NB4 (cell line): Measurements from ENCODE around the gene IPPK.
A peak's percentile ranks its signal among the peaks of the same experiment; 100 is the strongest.

Experiments
- DNase-seq: peaks from one replicate; pipeline ENCODE4 v3.0.0; 2010; ENCODE audit warnings: low read depth
- H3K4me3 ChIP-seq: one replicate; pipeline ENCODE4 v1.5.1; 2011; ENCODE audit warnings: mild to moderate bottlenecking, low read depth, low read length, moderate library complexity
- CTCF ChIP-seq: IDR thresholded peaks from one replicate; pipeline ENCODE4 v1.5.1; 2012; ENCODE audit warnings: low read depth, low read length
- MAX ChIP-seq: IDR thresholded peaks from 2 replicates; pipeline ENCODE4 v1.6.1; 2011; ENCODE audit warnings: low read depth, low read length
- MYC ChIP-seq: IDR thresholded peaks from 2 replicates; pipeline ENCODE4 v1.6.1; 2011; ENCODE audit warnings: low read depth, low read length
- POLR2A ChIP-seq: IDR thresholded peaks from 2 replicates; pipeline ENCODE4 v1.6.1; 2011; ENCODE audit warnings: mild to moderate bottlenecking; ENCODE audit not compliant: insufficient read length; ENCODE audit errors: extremely low read depth

The IPPK gene

GRCh38 chr9:92716557-92716956, 46.6 kb upstream of the IPPK start:
- peak; percentile 55 for DNase-seq
- no peak overlapping the region for H3K4me3 ChIP-seq
- TF ChIP-seq POLR2A (no peak), MYC (no peak), MAX (no peak), CTCF (peak; percentile 83)

- no peak overlapping the region for H3K4me3 ChIP-seq
- peak; percentile 18 for DNase-seq
- TF ChIP-seq MAX: no peak
- no peak for TF ChIP-seq MYC
- TF ChIP-seq POLR2A: no peak
- no peak for TF ChIP-seq CTCF
Measured at GRCh38 chr9:92715488-92716231, 45.7 kb upstream of the IPPK start.

DNA sequence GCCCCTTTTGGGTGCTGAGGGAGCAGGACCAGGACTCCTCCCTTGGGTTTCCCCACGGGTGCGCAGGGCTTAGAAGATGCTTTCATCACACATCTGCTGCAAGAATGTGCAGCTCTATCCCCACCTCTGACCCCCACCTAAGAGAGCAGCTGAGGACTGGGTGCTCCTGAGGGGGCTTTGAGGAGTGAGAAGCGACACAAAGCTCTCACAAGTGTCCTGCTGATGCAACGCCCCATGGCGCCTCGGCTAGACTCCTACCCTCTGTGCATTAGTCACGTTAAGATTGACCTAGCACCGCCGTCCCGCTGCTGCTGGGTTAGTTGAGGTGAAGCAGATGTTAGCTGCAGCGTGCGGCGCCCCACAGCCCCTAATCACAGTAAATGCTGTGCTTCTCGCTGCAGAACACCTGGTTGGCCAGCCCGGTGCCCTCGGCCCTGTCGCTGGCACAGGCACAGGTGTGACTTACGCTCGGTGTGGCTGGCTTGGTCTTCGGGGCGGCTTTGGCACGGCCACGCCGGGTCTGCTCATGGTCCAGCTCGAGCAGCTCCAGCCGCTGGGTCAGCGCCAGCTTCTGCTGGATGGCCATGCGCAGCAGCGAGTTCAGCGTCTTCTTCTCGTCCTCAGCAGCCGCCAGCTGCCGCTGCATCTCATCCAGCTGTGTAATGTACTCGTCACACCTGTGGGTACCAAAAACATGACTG, 45.0 kb upstream of the IPPK start:
- no peak overlapping the region for H3K4me3 ChIP-seq
- no peak for TF ChIP-seq MAX
- no peak for TF ChIP-seq MYC
- DNase-seq: no peak

GRCh38 chr9:92714016-92714415, 44.1 kb upstream of the IPPK start:
- no peak overlapping the region for H3K4me3 ChIP-seq
- TF ChIP-seq MYC: no peak
- TF ChIP-seq CTCF: no peak
- TF ChIP-seq MAX: no peak
- TF ChIP-seq POLR2A: no peak
- DNase-seq: no peak

DNA sequence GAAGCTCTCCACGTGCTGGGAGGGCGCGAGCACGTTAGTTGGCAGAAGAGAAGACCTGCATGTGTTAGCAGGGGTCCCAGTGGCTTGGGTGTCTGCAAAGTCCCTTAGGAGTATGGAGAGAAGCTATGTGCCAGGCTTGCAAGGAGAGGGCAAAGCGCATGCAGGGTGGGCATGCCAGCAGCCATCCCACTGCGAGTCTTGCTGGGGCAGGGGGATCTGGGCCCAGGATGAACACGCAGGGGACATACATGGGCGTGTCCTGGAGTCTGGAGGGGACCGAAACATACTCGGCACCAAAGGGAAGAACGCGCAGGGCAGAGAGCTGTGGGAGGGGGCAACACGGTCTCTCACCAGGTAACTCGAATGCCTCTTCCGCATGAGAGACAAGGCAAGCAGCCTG, 43.6 kb upstream of the IPPK start:
- TF ChIP-seq MAX: no peak
- no peak for TF ChIP-seq CTCF
- no peak for TF ChIP-seq POLR2A
- no peak for TF ChIP-seq MYC
- no peak for DNase-seq
- H3K4me3 ChIP-seq: no peak overlapping the region

DNA sequence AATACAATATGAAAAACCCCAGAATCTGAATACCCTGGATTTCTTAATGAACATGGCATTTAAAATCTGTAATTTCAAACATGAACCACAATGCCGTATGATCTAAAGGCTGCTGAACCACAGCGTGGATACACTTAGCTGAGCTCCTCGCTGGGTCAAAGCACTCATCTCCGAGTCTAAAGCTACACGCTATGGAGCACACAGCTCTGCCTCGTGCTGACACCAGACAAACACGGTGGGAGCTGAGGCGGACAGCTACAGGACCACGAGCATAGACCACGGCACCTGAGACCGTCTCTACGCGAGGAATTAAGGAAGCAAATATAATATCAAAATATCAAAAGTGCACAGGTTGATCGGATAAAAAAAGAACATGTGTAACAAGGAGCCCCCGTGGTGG, 42.8 kb upstream of the IPPK start:
- H3K4me3 ChIP-seq: no peak overlapping the region
- DNase-seq: no peak
- TF ChIP-seq CTCF: no peak
- TF ChIP-seq MYC: no peak
- TF ChIP-seq POLR2A: no peak
- TF ChIP-seq MAX: no peak
